GM06990 (cell line): ENCODE data around the gene ZNF680.
"Not testable (repeated sequence)": the region's sequence is repeated elsewhere in the genome, so short reads cannot be mapped to it uniquely, and the experiment has no call there.

Source experiments
- DNase-seq: peaks from one replicate; pipeline ENCODE4 v3.0.0-alpha.2; 2011; ENCODE audit not compliant: insufficient read length; ENCODE audit errors: extremely low read depth
- H3K27me3 ChIP-seq: replicated peaks from 2 replicates; pipeline ENCODE4 v1.6.0; 2011; ENCODE audit warnings: low read length; ENCODE audit not compliant: control insufficient read depth, insufficient read depth
- H3K36me3 ChIP-seq: 2 replicates; pipeline ENCODE4 v1.5.1; 2011; ENCODE audit warnings: low read length; ENCODE audit not compliant: control insufficient read depth, insufficient read depth
- H3K4me3 ChIP-seq: replicated peaks from 2 replicates; pipeline ENCODE4 v1.5.1; 2011; ENCODE audit warnings: low read depth, mild to moderate bottlenecking, control low read depth, low read length
- CTCF ChIP-seq: IDR thresholded peaks from 2 replicates; pipeline ENCODE4 v1.5.1; 2011; ENCODE audit warnings: low read length, control low read depth, mild to moderate bottlenecking, inconsistent platforms; ENCODE audit not compliant: insufficient read depth, poor library complexity, severe bottlenecking

ZNF680 gene

GRCh38 chr7:64559206-64559605, 3.7 kb downstream of the ZNF680 start:
- DNase-seq, result no peak
- Histone ChIP-seq H3K27me3 (no peaks in the 10 kb centered on the region), H3K4me3 (no peak overlapping the region), H3K36me3 (no peaks in the 10 kb centered on the region)
- TF ChIP-seq CTCF, result no peak

- Histone ChIP-seq H3K27me3 (no peaks in the 10 kb centered on the region), H3K36me3 (no peaks in the 10 kb centered on the region), H3K4me3 (no peak overlapping the region)
- TF ChIP-seq CTCF, result no peak
- DNase-seq, result no peak
Measured at GRCh38 chr7:64558781-64559180, 4.1 kb downstream of the ZNF680 start.

- no peaks in the 10 kb centered on the region for H3K36me3 ChIP-seq
Measured at GRCh38 chr7:64558323-64558705, 4.6 kb downstream of the ZNF680 start.

GRCh38 chr7:64557601-64558322, 5.1 kb downstream of the ZNF680 start:
- DNase-seq, result no peak
- H3K27me3 ChIP-seq, result no peaks in the 10 kb centered on the region
- no peak overlapping the region for H3K4me3 ChIP-seq
- no peak for TF ChIP-seq CTCF
- H3K36me3 ChIP-seq, result no peaks in the 10 kb centered on the region

More at GRCh38 chr7:64558323-64558705, 4.6 kb downstream of the ZNF680 start:
- no peak for DNase-seq
- TF ChIP-seq CTCF, result no peak
- no peaks in the 10 kb centered on the region for H3K27me3 ChIP-seq
- H3K4me3 ChIP-seq, result no peak overlapping the region

- no peak for TF ChIP-seq CTCF
- Histone ChIP-seq H3K36me3 (no peaks in the 10 kb centered on the region), H3K4me3 (no peak overlapping the region), H3K27me3 (no peaks in the 10 kb centered on the region)
- DNase-seq, result no peak
Measured at GRCh38 chr7:64555046-64555445, 7.8 kb downstream of the ZNF680 start.

GRCh38 chr7:64554188-64554587, 8.7 kb downstream of the ZNF680 start:
- H3K27me3 ChIP-seq, DNase-seq, H3K36me3 ChIP-seq, H3K4me3 ChIP-seq: not testable (repeated sequence)
